Gastroesophageal sphincter (tissue), 2 donors: ENCODE results near the gene THAP12.

Source experiments
- POLR2A ChIP-seq, 2 donors: fragments of 450-650 bp; IDR thresholded peaks; one replicate each; pipeline ENCODE4 v1.6.1; 2017; ENCODE audit warnings: antibody characterized with exemption in 2 of 2, mild to moderate bottlenecking in 2 of 2, moderate library complexity in 1 of 2
- POLR2AphosphoS5 ChIP-seq: sonication (generic); formaldehyde crosslinking; IDR thresholded peaks from one replicate; pipeline ENCODE4 v1.6.1; 2017; ENCODE audit warnings: antibody characterized with exemption

DNA sequence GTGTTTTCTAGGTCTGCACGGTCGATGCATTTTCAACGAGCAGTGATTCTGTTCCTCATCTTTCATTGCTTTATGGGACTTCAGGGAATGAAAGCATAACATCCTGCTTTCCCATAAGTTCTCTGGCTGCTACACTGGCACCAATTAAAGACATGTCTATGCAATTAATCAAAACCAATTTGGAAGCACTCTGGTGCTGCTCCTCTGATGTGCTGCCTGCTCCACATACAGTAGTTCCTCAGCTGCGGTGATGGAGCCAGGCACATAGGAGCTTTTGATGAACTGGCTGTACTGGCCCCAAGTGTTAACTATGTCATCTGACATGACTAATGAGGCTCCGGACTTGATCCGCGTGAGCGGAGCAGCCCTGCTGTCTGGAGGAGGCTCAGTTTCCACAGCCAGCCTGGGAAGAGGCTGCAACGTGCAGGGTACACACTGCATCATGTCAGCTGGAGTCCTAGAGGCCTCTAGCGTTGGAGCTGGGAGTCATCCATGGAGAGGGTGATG lies 30.0 kb upstream of the THAP12 start:
- TF ChIP-seq POLR2A (IDR thresholded peaks at IDR 0.05) (no peak), POLR2AphosphoS5 (no peak)
